SK-MEL-5 (cell line): Measurements from ENCODE around the gene GYG1. TPM values are rescaled to one million over a fixed set of nuclear protein-coding genes. Genes with fewer than 3 reads are reported as not detected.

ENCODE experiments used
- DNase-seq: peaks from one replicate; pipeline ENCODE4 v3.0.0-alpha.2; 2016; ENCODE audit warnings: low read depth, low spot score
- in situ Hi-C: cut with HindIII; loops from 2 replicates; pipeline ENCODE4 v1.10.0; 2016; ENCODE audit warnings: low sequenced_read_pairs, high pct_unique_total_duplicates, low pct_unique_long_range_greater_than_20kb
- total RNA-seq: library from RNA; depleted of rRNA; stranded (reverse); fragments of >200 nt; shearing (Covaris generic); gene quantifications from 2 replicates; pipeline ENCODE4 v1.2.3, GENCODE V29; 2014; rRNA removed

Gene GYG1
- total RNA-seq, 1 experiment from 2014 or later, result 35.3 TPM

GRCh38 chr3:149042789-149043386 lies 51.5 kb downstream of the GYG1 start:
- DNase-seq, result no peak
- in situ Hi-C loops, result no loop called here

GRCh38 chr3:149044339-149045083 lies 53.2 kb downstream of the GYG1 start:
- in situ Hi-C loops, result no loop called here
- no peak for DNase-seq

DNA sequence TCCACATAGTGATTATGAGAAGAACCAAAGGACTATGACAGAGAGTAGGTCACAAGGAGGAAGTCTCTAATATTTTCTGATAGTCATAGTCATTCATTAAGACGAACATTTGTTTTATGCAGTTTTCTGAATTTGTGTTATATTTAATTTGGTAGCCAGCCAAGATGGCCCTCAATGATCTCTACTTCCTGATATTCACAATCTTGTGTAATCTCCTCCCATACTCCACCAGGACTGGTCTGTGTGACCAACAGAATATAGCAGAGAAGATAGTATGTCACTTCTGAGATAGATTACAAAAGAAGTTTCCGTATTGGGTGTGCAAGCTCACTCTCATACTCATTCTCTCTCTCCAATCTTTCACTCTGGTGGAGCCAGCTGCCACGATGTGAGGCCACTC lies 64.2 kb downstream of the GYG1 start:
- no peak for DNase-seq
- in situ Hi-C loops, result no loop called here

DNA sequence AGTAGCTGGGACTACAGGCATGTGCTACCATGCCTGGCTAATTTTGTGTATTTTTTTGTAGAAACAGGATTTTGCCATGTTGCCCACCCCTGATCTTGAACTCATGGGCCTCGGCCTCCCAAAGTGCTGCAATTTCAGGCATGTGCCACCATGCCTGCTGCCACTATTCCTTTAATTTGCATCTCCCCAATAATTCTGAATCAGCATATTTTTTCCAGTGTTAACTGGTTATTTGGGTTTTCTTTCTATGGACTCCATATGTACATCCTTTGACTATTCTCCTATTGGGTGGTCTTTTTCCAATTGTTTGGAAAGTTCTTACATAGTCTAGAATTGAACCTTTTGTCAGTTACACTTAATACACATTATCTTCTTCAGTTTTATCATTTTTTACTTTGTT lies 66.9 kb downstream of the GYG1 start:
- DNase-seq, result no peak
- in situ Hi-C loops, result no loop called here

GRCh38 chr3:149058602-149059001 lies 67.3 kb downstream of the GYG1 start:
- in situ Hi-C loops, result no loop called here
- DNase-seq, result no peak

- in situ Hi-C loops, result no loop called here
- no peak for DNase-seq
These were observed 70.4 kb downstream of the GYG1 start for GRCh38 chr3:149061776-149062175.

DNA sequence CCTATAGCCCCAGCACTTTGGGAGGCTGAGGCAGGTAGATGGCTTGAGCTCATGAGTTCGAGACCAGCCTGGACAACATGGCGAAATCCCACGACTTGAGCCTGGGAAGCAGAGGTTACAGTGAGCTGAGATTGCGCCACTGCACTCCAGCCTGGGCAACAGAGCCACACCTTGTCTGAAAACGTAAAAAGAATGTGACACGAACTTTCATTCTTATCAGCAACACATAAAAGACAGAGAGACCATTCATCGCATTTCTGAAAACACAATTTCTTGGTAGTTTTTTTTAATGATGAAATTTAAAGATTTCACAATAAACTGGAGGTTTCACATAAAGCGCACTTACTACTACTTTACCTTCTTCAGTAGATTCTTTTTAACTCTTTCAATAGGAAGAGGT lies 76.5 kb downstream of the GYG1 start:
- in situ Hi-C loops, result no loop called here
- DNase-seq, result no peak

Other genes with a start within 250 kb of the GYG1 start
- not detected in 2 replicates for gene CPB1, start 163.7 kb upstream of the GYG1 start, total RNA-seq
- gene CPA3, start 126.2 kb upstream of the GYG1 start, total RNA-seq, result not detected in 2 replicates
- gene HLTF, start 95.0 kb downstream of the GYG1 start, total RNA-seq, result 78.6 and 82.0 TPM in 2 replicates
- 33.9 and 35.3 TPM in 2 replicates for gene HPS3, start 138.1 kb downstream of the GYG1 start, total RNA-seq
- 0.43 and 0.53 TPM in 2 replicates for gene CP, start 230.3 kb downstream of the GYG1 start, total RNA-seq